Stimulated activated naive CD4-positive, alpha-beta T cell (primary cell): ENCODE data around the gene S1PR1.

Experiments used
- DNase-seq, 6 experiments: peaks; one replicate each; lab custom pipeline; 2025; lab: John Stamatoyannopoulos, UW

The S1PR1 gene

GRCh38 chr1:101280049-101280592 is 43.3 kb downstream of the S1PR1 start:
- no peak for DNase-seq

- no peak for DNase-seq
These were observed 44.3 kb downstream of the S1PR1 start for GRCh38 chr1:101280942-101281654.

GRCh38 chr1:101281751-101282150 is 44.9 kb downstream of the S1PR1 start:
- no peak for DNase-seq

GRCh38 chr1:101282314-101283038 is 45.7 kb downstream of the S1PR1 start:
- no peak for DNase-seq

- DNase-seq: no peak
These were observed 46.6 kb downstream of the S1PR1 start for GRCh38 chr1:101283443-101283842.

GRCh38 chr1:101284021-101284420 is 47.2 kb downstream of the S1PR1 start:
- DNase-seq: peak; percentile 17 to 67 (median 42)

- no peak for DNase-seq
These were observed 47.9 kb downstream of the S1PR1 start for GRCh38 chr1:101284622-101285218.

GRCh38 chr1:101285922-101286570 is 49.2 kb downstream of the S1PR1 start:
- DNase-seq: peak in 1 of 6 experiments; percentile 19

GRCh38 chr1:101288491-101288944 is 51.7 kb downstream of the S1PR1 start:
- DNase-seq: peak; percentile 14 to 81 (median 64)

- peak in 1 of 6 experiments; percentile 8 for DNase-seq
These were observed 53.5 kb downstream of the S1PR1 start for GRCh38 chr1:101290119-101290921.
